Stomach (tissue), 9 donors: Measurements from ENCODE around the gene NEURL1B. TPM values are rescaled to one million over a fixed set of nuclear protein-coding genes. Genes with fewer than 3 reads are reported as not detected.

Source experiments
- DNase-seq, 2 donors: peaks; one replicate each; pipeline versions ENCODE4 v3.0.0 to v3.0.0-alpha.2; 2013 to 2019
- H3K27ac ChIP-seq, 5 donors: fragments of 200-600 bp in 4 of 5; sonication (generic) in 4 of 5; one replicate each; pipeline ENCODE4 v1.5.1; 2013 to 2019; ENCODE audit warnings: mild to moderate bottlenecking in 1 of 5, moderate library complexity in 1 of 5
- H3K27me3 ChIP-seq, 3 donors: fragments of 200-600 bp; sonication (generic); one replicate each; pipeline ENCODE4 v1.5.1; 2017 to 2019; ENCODE audit warnings: mixed run types in 1 of 3
- H3K36me3 ChIP-seq, 4 donors: fragments of 200-600 bp; sonication (generic); 1 replicate in 3 of 4; 2 replicates in 1 of 4; pipeline ENCODE4 v1.5.1; 2016 to 2019
- H3K4me1 ChIP-seq, 4 donors: fragments of 200-600 bp; sonication (generic); one replicate each; pipeline ENCODE4 v1.5.1; 2016 to 2019
- H3K4me3 ChIP-seq, 4 donors: fragments of 200-600 bp; sonication (generic) in 3 of 4; one replicate each; pipeline ENCODE4 v1.5.1; 2016 to 2019; ENCODE audit warnings: mild to moderate bottlenecking in 1 of 4
- H3K9me3 ChIP-seq, 4 donors: fragments of 200-600 bp; sonication (generic); one replicate each; pipeline ENCODE4 v1.5.1; 2016 to 2019
- EP300 ChIP-seq: sonication (generic); formaldehyde crosslinking; IDR thresholded peaks from one replicate; pipeline ENCODE4 v1.6.1; 2017; ENCODE audit warnings: antibody characterized with exemption
- POLR2A ChIP-seq, 4 donors: fragments of 450-650 bp; IDR thresholded peaks; one replicate each; pipeline ENCODE4 v1.6.1; 2016; ENCODE audit warnings: antibody characterized with exemption in 4 of 4, control low read depth in 2 of 4, mild to moderate bottlenecking in 1 of 4, moderate library complexity in 1 of 4
- POLR2AphosphoS5 ChIP-seq, 3 donors: sonication (generic); formaldehyde crosslinking; IDR thresholded peaks; one replicate each; pipeline ENCODE4 v1.6.1; 2016; ENCODE audit warnings: antibody characterized with exemption in 3 of 3
- WGBS, 5 donors: extraction: QIAGEN DNeasy Blood & Tissue Kit in 3 of 5; methylation state at CpG; one replicate each; pipeline versions ENCODE4 v1.1.5 to v1.1.7; 2013 to 2018; 5-methylcytosine and 5-hydroxymethylcytosine counted together
- intact Hi-C: fragments of 100-400 bp; cut with DNase I; formaldehyde crosslinking; loops from one replicate; pipeline ENCODE4 v1.15.1; 2023; ENCODE audit warnings: low total_unique reads
- polyA plus RNA-seq, 3 donors: library from polyadenylated mRNA; stranded (reverse); fragments of 200-250 nt; gene quantifications; one replicate each; pipeline ENCODE4 v1.2.3, GENCODE V29; 2013
- total RNA-seq, 5 donors: library from RNA; depleted of rRNA; stranded (reverse); fragments of >200 nt; gene quantifications; one replicate each; pipeline versions ENCODE4 v1.1.0 to v1.2.3, GENCODE V29; 2014 to 2016
- TF ChIP-seq, protein P1 (sequence below), 7 experiments: fragments of 450-650 bp in 4 of 7; fragments of 200-600 bp in 3 of 7; sonication (generic) in 3 of 7; IDR thresholded peaks; one replicate each; pipeline ENCODE4 v1.5.1; 2016 to 2019; ENCODE audit warnings: antibody characterized with exemption in 7 of 7, control low read depth in 2 of 7, mild to moderate bottlenecking in 1 of 7
- donor health status: healthy with polysubstance abuse.
- donor health status: Bipolar disorder and iron deficiency.
- donor health status: healthy.

NEURL1B gene
- total and polyA plus RNA-seq, 8 donors = 2.7 to 60.3 (median 9.8) TPM

- Histone ChIP-seq H3K27me3 (no peaks in the 10 kb centered on the region), H3K4me1 (peaks cover 21 to 60% (median 41%) of the 10 kb centered on the region in 4 donors), H3K27ac (peak overlapping the region in 4 of 5 donors; percentile 10 to 63 (median 34)), H3K4me3 (no peak overlapping the region), H3K9me3 (no peaks in the 10 kb centered on the region), H3K36me3 (peaks cover 0 to 2% (median 2%) of the 10 kb centered on the region in 4 donors)
- intact Hi-C loops = no loop called here
- DNase-seq = no peak
- TF ChIP-seq, protein P1, sequence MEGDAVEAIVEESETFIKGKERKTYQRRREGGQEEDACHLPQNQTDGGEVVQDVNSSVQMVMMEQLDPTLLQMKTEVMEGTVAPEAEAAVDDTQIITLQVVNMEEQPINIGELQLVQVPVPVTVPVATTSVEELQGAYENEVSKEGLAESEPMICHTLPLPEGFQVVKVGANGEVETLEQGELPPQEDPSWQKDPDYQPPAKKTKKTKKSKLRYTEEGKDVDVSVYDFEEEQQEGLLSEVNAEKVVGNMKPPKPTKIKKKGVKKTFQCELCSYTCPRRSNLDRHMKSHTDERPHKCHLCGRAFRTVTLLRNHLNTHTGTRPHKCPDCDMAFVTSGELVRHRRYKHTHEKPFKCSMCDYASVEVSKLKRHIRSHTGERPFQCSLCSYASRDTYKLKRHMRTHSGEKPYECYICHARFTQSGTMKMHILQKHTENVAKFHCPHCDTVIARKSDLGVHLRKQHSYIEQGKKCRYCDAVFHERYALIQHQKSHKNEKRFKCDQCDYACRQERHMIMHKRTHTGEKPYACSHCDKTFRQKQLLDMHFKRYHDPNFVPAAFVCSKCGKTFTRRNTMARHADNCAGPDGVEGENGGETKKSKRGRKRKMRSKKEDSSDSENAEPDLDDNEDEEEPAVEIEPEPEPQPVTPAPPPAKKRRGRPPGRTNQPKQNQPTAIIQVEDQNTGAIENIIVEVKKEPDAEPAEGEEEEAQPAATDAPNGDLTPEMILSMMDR (IDR thresholded peaks at IDR 0.05) = no peak
- no peak for TF ChIP-seq EP300
- TF ChIP-seq POLR2AphosphoS5 (IDR thresholded peaks at IDR 0.05) = no peak
- TF ChIP-seq POLR2A (IDR thresholded peaks at IDR 0.05) = no peak
- 42 to 57% (median 44%) methylated on average over 16 of the region's 16 CpGs for WGBS, 5 donors
Measured at GRCh38 chr5:172664681-172665541, 23.8 kb downstream of the NEURL1B start.

- peaks cover 7 to 46% (median 30%) of the 10 kb centered on the region in 4 donors for H3K4me1 ChIP-seq
Measured at GRCh38 chr5:172666251-172666650, 25.2 kb downstream of the NEURL1B start.

DNA sequence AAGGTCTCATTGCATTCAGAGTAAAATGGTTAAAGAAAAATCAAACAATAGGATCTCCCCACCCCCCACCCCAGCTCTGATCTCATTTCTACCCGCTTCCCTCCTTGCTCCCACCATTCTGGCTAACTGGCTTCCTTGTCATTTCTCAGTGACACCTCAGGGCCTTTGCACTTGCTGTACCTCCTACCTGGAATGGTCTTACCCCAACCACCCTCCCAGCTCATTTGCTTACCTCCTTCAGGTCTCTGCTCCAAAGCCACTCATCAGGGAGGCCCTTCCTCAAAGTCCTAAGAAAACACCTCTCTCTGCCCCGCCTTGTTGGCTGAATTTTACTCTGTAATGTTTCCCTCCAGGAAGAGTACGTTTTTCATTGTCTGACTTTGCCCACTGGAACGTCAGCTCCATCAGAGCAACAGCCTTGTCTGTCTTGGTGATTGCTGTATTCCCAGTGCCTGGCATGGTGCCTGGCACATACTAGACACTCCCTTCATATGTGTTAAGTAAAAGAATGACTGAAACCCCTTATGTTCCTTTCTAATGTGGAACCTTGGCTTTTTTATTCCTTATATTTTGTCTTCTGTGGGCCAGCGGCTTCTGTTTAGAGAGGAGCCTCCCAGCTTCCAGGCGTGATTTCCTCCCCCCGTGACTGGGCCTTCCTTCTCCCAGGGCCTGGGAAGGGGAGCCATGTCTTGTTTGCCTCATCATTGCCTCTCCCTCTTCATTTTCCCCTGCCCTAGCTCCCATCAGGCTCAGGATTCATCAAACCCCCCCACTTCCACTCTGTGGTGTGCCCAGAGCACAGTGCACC lies 26.9 kb downstream of the NEURL1B start:
- no peaks in the 10 kb centered on the region for H3K9me3 ChIP-seq
- 63 to 72% (median 71%) methylated on average over 7 of the region's 7 CpGs for WGBS, 5 donors
- no peaks in the 10 kb centered on the region for H3K27me3 ChIP-seq
- H3K36me3 ChIP-seq = peaks cover 0 to 11% (median 8%) of the 10 kb centered on the region in 4 donors
- TF ChIP-seq EP300 (no peak), POLR2AphosphoS5 (IDR thresholded peaks at IDR 0.05) (no peak), POLR2A (IDR thresholded peaks at IDR 0.05) (no peak)
- TF ChIP-seq, protein P1 (IDR thresholded peaks at IDR 0.05) = no peak
- no peak overlapping the region for H3K4me3 ChIP-seq
- H3K27ac ChIP-seq = peak overlapping the region in 3 of 5 donors; percentile 6 to 32 (median 31)
- intact Hi-C loops = no loop called here
- DNase-seq = no peak
- peaks cover 6 to 44% (median 23%) of the 10 kb centered on the region in 4 donors for H3K4me1 ChIP-seq

More at GRCh38 chr5:172666251-172666650, 25.2 kb downstream of the NEURL1B start:
- TF ChIP-seq POLR2AphosphoS5 (IDR thresholded peaks at IDR 0.05) (no peak), POLR2A (IDR thresholded peaks at IDR 0.05) (no peak)
- TF ChIP-seq, protein P1 (IDR thresholded peaks at IDR 0.05) = no peak
- Histone ChIP-seq H3K36me3 (peaks cover 0 to 11% (median 8%) of the 10 kb centered on the region in 4 donors), H3K27me3 (no peaks in the 10 kb centered on the region), H3K27ac (peak overlapping the region in 1 of 5 donors; percentile 26), H3K4me3 (no peak overlapping the region), H3K9me3 (no peaks in the 10 kb centered on the region)
- intact Hi-C loops = no loop called here
- 67 to 86% (median 84%) methylated on average over 7 of the region's 7 CpGs for WGBS, 5 donors
- no peak for DNase-seq

DNA sequence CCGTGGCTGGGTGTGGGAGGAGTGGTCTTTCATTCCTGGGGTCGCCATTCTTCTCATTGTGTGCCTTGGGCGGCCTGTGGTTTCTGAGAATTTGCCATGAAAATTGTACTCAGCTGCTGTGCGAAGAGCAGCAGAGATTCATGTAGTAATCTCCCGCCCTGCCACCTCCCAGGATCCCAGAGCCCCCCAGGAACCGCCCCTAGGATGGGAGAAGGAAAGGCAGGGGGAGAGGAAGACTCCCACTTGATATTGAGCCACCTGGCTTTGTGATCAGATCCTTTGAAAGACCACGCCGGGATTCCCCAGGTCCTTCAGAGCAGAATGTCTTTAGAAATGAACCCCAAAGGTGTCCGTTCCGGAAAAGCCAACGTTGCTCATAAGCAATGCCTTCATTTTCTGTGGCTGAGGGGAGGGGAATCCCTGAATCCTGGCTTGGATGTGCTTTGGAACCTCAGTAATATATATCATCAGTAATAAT lies 27.6 kb downstream of the NEURL1B start:
- H3K4me1 ChIP-seq = peaks cover 6 to 41% (median 21%) of the 10 kb centered on the region in 4 donors
- TF ChIP-seq POLR2A (IDR thresholded peaks at IDR 0.05) (no peak), EP300 (no peak), POLR2AphosphoS5 (IDR thresholded peaks at IDR 0.05) (no peak)
- TF ChIP-seq, protein P1 (IDR thresholded peaks at IDR 0.05) = no peak
- intact Hi-C loops = no loop called here

More for the DNA sequence above, 27.6 kb downstream of the NEURL1B start:
- Histone ChIP-seq H3K27ac (peak overlapping the region in 3 of 5 donors; percentile 6 to 32 (median 31)), H3K36me3 (peaks cover 0 to 11% (median 8%) of the 10 kb centered on the region in 4 donors), H3K9me3 (no peaks in the 10 kb centered on the region), H3K4me3 (no peak overlapping the region), H3K27me3 (no peaks in the 10 kb centered on the region)
- 69 to 80% (median 75%) methylated on average over 11 of the region's 11 CpGs for WGBS, 5 donors
- no peak for DNase-seq
